ENCODE measurements around the gene MKX. TPM values are rescaled to one million over a fixed set of nuclear protein-coding genes. Genes with fewer than 3 reads are reported as not detected.

The MKX gene
- total and polyA plus RNA-seq, 9 of the 15 experiments (the other 6 are each of a cell fraction or from before 2014, with no cell fraction given), result 0.07 TPM; not detected in 7

DNA sequence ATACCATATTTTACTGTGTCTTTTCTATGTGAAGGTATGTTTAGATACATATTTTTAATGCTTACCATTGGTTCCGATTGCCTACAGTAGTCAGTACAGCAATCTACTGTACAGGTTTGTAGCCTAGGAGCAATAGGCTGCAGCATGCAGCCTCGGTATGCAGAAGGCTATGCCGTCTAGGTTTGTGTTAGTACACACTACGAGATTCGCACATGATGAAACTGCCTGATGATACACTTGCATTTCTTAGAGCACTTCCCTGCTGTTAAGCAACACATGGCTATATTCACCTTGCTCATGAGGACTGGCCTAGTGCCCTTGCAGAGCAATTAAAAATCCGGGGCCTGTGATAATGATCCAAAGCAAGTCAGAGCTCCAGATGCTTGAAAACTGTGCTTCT is 62.4 kb downstream of the MKX start:
- POLR2A ChIA-PET, result no interaction called here
- no peak overlapping the region for H2AFZ ChIP-seq (ENCODE audit: low read depth, low read length)
- peaks cover 3 to 5% of the 10 kb centered on the region in 2 experiments; a peak in 3 of 5 replicates for H3K27me3 ChIP-seq (ENCODE audit: control insufficient read depth in 2 of 2, insufficient read depth in 2 of 2, low read length in 2 of 2)
- no peaks in the 10 kb centered on the region for H4K20me1 ChIP-seq (replicated peaks; ENCODE audit: control insufficient read depth, insufficient read depth, low read length)
- H3K4me2 ChIP-seq (ENCODE audit: insufficient read depth, low read length), result no peak overlapping the region
- FAIRE-seq (no peak), DNase-seq (ENCODE audit: extremely low read depth in 1 of 4, low spot score in 3 of 4) (no peak), ATAC-seq (no peak)
- no peaks in the 10 kb centered on the region for H3K9me3 ChIP-seq (replicated peaks; ENCODE audit: control insufficient read depth, insufficient read depth, low read depth, low read length)
- no peak for TF ChIP-seq NFRKB (IDR thresholded peaks at IDR 0.05; ENCODE audit: low read depth)
- TF ChIP-seq, protein P1, sequence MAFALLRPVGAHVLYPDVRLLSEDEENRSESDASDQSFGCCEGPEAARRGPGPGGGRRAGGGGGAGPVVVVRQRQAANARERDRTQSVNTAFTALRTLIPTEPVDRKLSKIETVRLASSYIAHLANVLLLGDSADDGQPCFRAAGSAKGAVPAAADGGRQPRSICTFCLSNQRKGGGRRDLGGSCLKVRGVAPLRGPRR (CRISPR knock-in tag; IDR thresholded peaks at IDR 0.05), result no peak
- no peak for TF ChIP-seq ZNF146 (CRISPR knock-in tag; IDR thresholded peaks at IDR 0.05; ENCODE audit: unreplicated experiment)
- TF ChIP-seq PHF8 (IDR thresholded peaks at IDR 0.05; ENCODE audit: borderline replicate concordance, low read length), result no peak
- TF ChIP-seq ERF (CRISPR knock-in tag; IDR thresholded peaks at IDR 0.05), result no peak
- TF ChIP-seq BRD4 (IDR thresholded peaks at IDR 0.05), result no peak
- no peak for TF ChIP-seq FOXM1 (IDR thresholded peaks at IDR 0.05; ENCODE audit: low read depth)
- no peak for TF ChIP-seq FOXM1 (CRISPR knock-in tag; IDR thresholded peaks at IDR 0.05; ENCODE audit: low read depth)
- TF ChIP-seq RREB1 (CRISPR knock-in tag; IDR thresholded peaks at IDR 0.05), result no peak
- TF ChIP-seq STAT5B (CRISPR knock-in tag; IDR thresholded peaks at IDR 0.05), result no peak
- TF ChIP-seq NBN (IDR thresholded peaks at IDR 0.05; ENCODE audit: low read depth), result no peak
- no peak for TF ChIP-seq STAT5A (IDR thresholded peaks at IDR 0.05; ENCODE audit: borderline replicate concordance, low read length)
- TF ChIP-seq FIP1L1 (IDR thresholded peaks at IDR 0.05; ENCODE audit: low read depth, low read length, poor library complexity, severe bottlenecking), result no peak
- TF ChIP-seq ZNF699 (CRISPR knock-in tag; IDR thresholded peaks at IDR 0.05; ENCODE audit: insufficient replicate concordance), result no peak
- no peak for TF ChIP-seq CBX3 (IDR thresholded peaks at IDR 0.05; ENCODE audit: borderline replicate concordance in 1 of 2, low read length in 2 of 2)
- TF ChIP-seq MYBL2 (IDR thresholded peaks at IDR 0.05; ENCODE audit: low read depth), result no peak
- TF ChIP-seq MYBL2 (CRISPR knock-in tag; IDR thresholded peaks at IDR 0.05; ENCODE audit: borderline replicate concordance), result no peak
- TF ChIP-seq ZBTB17 (CRISPR knock-in tag; IDR thresholded peaks at IDR 0.05), result no peak
- no peak for TF ChIP-seq TEAD1 (CRISPR knock-in tag; IDR thresholded peaks at IDR 0.05)
- no peak for TF ChIP-seq KLF16 (IDR thresholded peaks at IDR 0.05)
- TF ChIP-seq ZNF324 (CRISPR knock-in tag; IDR thresholded peaks at IDR 0.05), result no peak
- no TSS peak for BruUV-seq (replicated peaks)
- H3K27ac ChIP-seq (ENCODE audit: extremely low read depth, low read depth, low read length), result no peak overlapping the region
- CTCF ChIA-PET (ENCODE audit: low intra/inter-chr PET ratio), result no interaction called here
- intact Hi-C loops (cut with micrococcal nuclease), result no loop called here
- WGBS (ENCODE audit: insufficient coverage, low coverage, missing lambda C conversion rate), result 3% methylated on average over 6 of the region's 6 CpGs
- no peaks in the 10 kb centered on the region for H3K4me1 ChIP-seq (replicated peaks in 1 of 2; ENCODE audit: control insufficient read depth in 2 of 2, insufficient read depth in 2 of 2, low read length in 2 of 2)
- in situ Hi-C loops (cut with MboI), result no loop called here
- no peaks in the 10 kb centered on the region for H3K36me3 ChIP-seq (ENCODE audit: control insufficient read depth, insufficient read depth, low read length)
- H3K4me3 ChIP-seq, result no peak overlapping the region
- H3K9ac ChIP-seq (ENCODE audit: insufficient read depth in 1 of 2, low read depth in 2 of 2, low read length in 2 of 2), result no peak overlapping the region
- H3K9me1 ChIP-seq (ENCODE audit: control insufficient read depth, insufficient read depth, low read length), result no peaks in the 10 kb centered on the region
- no peaks in the 10 kb centered on the region for H3K79me2 ChIP-seq (ENCODE audit: control insufficient read depth, insufficient read depth, low read length)
